HG03354 (cell line): ENCODE data around the gene GAN.

Experiments used
- ATAC-seq: cut with Tn5 transposase; IDR thresholded peaks from one replicate; pipeline ENCODE4 v1.9.1; 2021; ENCODE audit warnings: mild to moderate bottlenecking; ENCODE audit not compliant: unreplicated experiment, poor library complexity, severe bottlenecking

Gene GAN

GRCh38 chr16:81347425-81347824 is 32.7 kb downstream of the GAN start:
- no peak for ATAC-seq

- ATAC-seq, result no peak
Observed at GRCh38 chr16:81349608-81350305, 35.0 kb downstream of the GAN start.

- ATAC-seq, result no peak
Observed at GRCh38 chr16:81350306-81350615, 35.5 kb downstream of the GAN start.

DNA sequence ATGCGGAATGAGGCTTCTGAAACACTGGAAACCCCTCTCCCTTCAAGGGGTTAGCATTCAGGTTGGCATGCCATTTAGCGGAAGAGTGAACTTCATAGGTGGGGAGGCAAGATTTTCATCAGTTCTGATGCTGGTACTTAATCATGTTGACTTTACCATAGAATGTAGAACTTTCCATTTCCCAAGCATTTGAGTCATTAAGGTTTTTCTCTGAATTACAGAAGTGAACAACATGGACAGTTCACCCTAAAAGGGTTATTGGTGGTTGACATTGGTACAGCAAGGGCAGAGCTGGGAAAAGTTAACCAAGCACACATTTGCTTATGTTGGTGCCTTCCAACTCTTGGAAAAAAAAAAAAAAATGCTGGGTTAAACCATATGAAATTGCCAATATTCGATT is 39.1 kb downstream of the GAN start:
- ATAC-seq, result no peak

DNA sequence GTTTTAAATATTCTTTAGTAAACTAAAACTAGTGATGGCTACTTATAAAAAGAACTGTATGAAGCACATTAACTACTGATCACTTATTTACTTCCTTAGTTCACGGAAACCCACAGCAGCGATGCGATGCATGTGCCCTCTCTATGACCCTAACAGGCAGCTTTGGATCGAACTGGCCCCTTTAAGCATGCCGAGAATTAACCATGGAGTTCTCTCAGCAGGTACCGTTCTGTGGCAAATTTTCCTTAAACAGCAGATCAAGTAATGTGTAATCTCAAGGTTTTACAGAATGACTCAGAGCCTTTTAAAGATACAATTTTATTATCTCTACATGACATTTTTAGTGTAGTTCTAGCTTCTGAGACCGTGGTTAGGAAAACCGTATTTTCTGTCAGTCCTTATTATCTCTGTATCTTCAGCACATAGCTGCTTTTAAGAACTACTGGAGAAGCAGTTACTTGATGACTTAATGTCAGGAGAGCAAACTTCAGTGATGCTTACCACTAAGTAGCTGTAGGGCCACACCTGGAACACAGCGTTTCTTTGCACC is 43.0 kb downstream of the GAN start:
- no peak for ATAC-seq

- ATAC-seq, result no peak
Observed at GRCh38 chr16:81358860-81359259, 44.1 kb downstream of the GAN start.

GRCh38 chr16:81360135-81360534 is 45.4 kb downstream of the GAN start:
- no peak for ATAC-seq

GRCh38 chr16:81365731-81366130 is 51.0 kb downstream of the GAN start:
- ATAC-seq, result no peak

- peak; percentile 64 for ATAC-seq
Observed at GRCh38 chr16:81366316-81366932, 51.7 kb downstream of the GAN start.

DNA sequence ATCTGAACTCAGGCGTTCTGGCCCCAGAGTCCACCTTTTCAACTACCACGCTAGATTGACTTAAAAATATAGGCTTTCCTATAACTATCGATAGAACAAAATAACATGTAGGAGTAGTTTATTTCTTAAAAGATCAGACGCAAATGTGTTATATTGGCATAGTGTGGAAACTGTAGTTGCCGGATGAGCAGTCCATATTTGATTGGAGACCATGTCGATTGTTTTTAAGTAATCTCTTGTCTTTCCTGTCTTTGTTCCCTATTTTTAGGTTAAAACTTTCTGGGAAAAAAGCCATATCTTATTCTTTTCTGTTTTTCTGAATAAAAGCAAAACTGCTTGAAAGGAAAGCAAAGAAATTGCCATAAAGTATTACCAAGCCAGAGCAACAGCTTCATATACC is 53.1 kb downstream of the GAN start:
- no peak for ATAC-seq

GRCh38 chr16:81369888-81370504 is 55.2 kb downstream of the GAN start:
- no peak for ATAC-seq

DNA sequence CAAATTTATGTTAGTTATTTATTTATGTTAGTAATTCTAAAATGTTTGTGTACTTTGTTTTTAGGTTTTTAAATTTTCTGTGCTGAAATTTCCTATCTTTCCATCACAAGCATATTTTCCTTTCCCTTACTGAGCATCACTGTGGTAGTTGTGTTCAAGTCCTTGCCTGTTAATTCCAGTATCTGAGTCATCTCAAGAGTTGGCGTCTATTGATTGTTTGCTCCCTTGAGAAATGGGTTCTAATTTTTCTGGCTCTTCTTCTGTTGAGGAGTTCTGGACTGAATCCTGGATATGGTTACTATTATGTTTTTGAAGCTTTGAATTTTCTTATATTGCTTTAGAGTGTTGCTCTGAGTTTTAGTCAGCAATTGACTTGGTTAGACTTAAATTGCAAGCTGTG is 56.3 kb downstream of the GAN start:
- ATAC-seq, result no peak

DNA sequence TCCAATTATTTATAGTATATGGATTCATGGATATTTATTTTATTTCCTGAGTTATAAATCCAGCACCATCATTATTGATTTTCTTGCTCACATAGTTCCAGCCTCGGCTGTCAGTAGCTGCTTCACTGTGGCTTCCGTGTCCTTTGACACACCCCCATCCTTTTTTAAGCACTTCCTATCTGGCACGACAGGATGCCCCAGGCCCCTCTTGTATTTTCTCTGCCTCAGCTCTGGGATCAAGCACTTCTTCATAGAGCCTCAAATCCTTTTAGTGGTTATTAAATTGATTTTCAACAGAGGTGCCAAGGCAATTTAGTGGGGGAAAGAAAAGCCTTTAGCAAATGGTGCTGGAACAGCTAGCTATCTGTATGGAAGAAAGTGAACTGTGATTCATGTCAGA is 59.8 kb downstream of the GAN start:
- ATAC-seq, result no peak

DNA sequence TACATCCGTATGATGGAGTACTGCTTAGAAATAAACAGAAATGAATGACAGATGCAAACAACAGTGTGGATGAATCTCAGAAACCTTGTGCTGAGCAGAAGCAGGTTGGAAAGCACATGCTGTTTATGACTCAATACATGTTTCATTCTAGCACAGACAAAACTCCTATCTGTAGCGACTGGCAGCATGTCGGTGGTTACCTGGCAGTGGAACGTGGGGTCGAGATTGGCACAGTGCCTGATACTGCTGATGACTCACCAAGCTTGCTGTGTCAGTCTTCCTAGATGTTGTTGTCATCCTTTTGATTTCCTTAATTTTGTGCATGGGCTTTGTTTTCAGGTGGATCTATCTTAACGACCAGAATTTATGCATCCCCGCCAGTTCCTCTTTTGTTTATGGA is 62.1 kb downstream of the GAN start:
- no peak for ATAC-seq

GRCh38 chr16:81378049-81378448 is 63.3 kb downstream of the GAN start:
- no peak for ATAC-seq

- ATAC-seq, result no peak
Observed at GRCh38 chr16:81380932-81381331, 66.2 kb downstream of the GAN start.

- no peak for ATAC-seq
Observed at GRCh38 chr16:81384006-81384405, 69.2 kb downstream of the GAN start.

GRCh38 chr16:81385031-81385756 is 70.4 kb downstream of the GAN start:
- ATAC-seq, result no peak

- ATAC-seq, result no peak
Observed at GRCh38 chr16:81388357-81388756, 73.6 kb downstream of the GAN start.

GRCh38 chr16:81390840-81391239 is 76.1 kb downstream of the GAN start:
- ATAC-seq, result no peak

GRCh38 chr16:81392011-81392410 is 77.2 kb downstream of the GAN start:
- ATAC-seq, result no peak
